Loucy (cell line): ENCODE results near the gene COPS2.

Source experiments
- H2AFZ ChIP-seq: fragments of 200-600 bp; sonication (generic); 2 replicates; pipeline ENCODE4 v1.6.0; 2016; ENCODE audit warnings: antibody characterized with exemption, mild to moderate bottlenecking, low read length, moderate library complexity
- H3F3A ChIP-seq: fragments of 200-600 bp; 2 replicates; pipeline ENCODE4 v1.6.0; 2016; ENCODE audit warnings: antibody characterized with exemption, low read depth, mild to moderate bottlenecking
- H3K27me3 ChIP-seq: fragments of 200-600 bp; sonication (generic); 2 replicates; pipeline ENCODE4 v1.6.1; 2014; ENCODE audit warnings: low read length, mild to moderate bottlenecking; ENCODE audit not compliant: insufficient read depth, poor library complexity, severe bottlenecking
- H3K36me3 ChIP-seq: fragments of 200-600 bp; sonication (generic); 2 replicates; pipeline ENCODE4 v1.6.1; 2016; ENCODE audit warnings: low read length; ENCODE audit not compliant: insufficient read depth
- H3K4me1 ChIP-seq: fragments of 200-600 bp; sonication (generic); 2 replicates; pipeline ENCODE4 v1.5.1; 2014; ENCODE audit warnings: low read length, mild to moderate bottlenecking; ENCODE audit not compliant: insufficient read depth, poor library complexity, severe bottlenecking
- H3K4me2 ChIP-seq: fragments of 200-600 bp; sonication (generic); 2 replicates; pipeline ENCODE4 v1.6.0; 2014; ENCODE audit warnings: antibody characterized with exemption, low read length, low read depth, mild to moderate bottlenecking; ENCODE audit not compliant: poor library complexity, severe bottlenecking
- H3K4me3 ChIP-seq: fragments of 200-600 bp; sonication (generic); 2 replicates; pipeline ENCODE4 v1.5.1; 2014; ENCODE audit warnings: low read length, mild to moderate bottlenecking, mixed read lengths; ENCODE audit not compliant: poor library complexity, severe bottlenecking
- H3K79me2 ChIP-seq: fragments of 200-600 bp; sonication (generic); 2 replicates; pipeline ENCODE4 v1.6.1; 2014; ENCODE audit warnings: low read length; ENCODE audit not compliant: insufficient read depth
- H3K9ac ChIP-seq: fragments of 200-600 bp; sonication (generic); 2 replicates; pipeline ENCODE4 v1.6.0; 2014; ENCODE audit warnings: mild to moderate bottlenecking, low read depth, low read length, moderate library complexity; ENCODE audit not compliant: poor library complexity, severe bottlenecking
- H3K9me2 ChIP-seq: fragments of 200-600 bp; sonication (generic); replicated peaks from 2 replicates; pipeline ENCODE4 v1.6.1; 2016; ENCODE audit warnings: low read depth, low read length, mixed read lengths
- H3K9me3 ChIP-seq: fragments of 200-600 bp; sonication (generic); 2 replicates; pipeline ENCODE4 v1.6.1; 2014; ENCODE audit warnings: mild to moderate bottlenecking, antibody characterized with exemption, low read length, low read depth; ENCODE audit not compliant: insufficient read depth
- H4K20me1 ChIP-seq: fragments of 200-600 bp; sonication (generic); 2 replicates; pipeline ENCODE4 v1.6.0; 2014; ENCODE audit warnings: antibody characterized with exemption, low read length, mild to moderate bottlenecking; ENCODE audit not compliant: insufficient read depth, poor library complexity, severe bottlenecking
- CTCF ChIP-seq: fragments of 200-600 bp; sonication (generic); conservative IDR thresholded peaks from 2 replicates; pipeline ENCODE4 v1.5.1; 2014; ENCODE audit warnings: mild to moderate bottlenecking, antibody characterized with exemption, low read length
- EZH2phosphoT487 ChIP-seq: fragments of 200-600 bp; IDR thresholded peaks from 2 replicates; pipeline ENCODE4 v1.6.1; 2018; ENCODE audit warnings: antibody characterized with exemption, mild to moderate bottlenecking, moderate library complexity, borderline replicate concordance

Gene COPS2

GRCh38 chr15:49094923-49095322 is 60.5 kb downstream of the COPS2 start:
- Histone ChIP-seq H4K20me1 (no peaks in the 10 kb centered on the region), H3K9me2 (no peaks in the 10 kb centered on the region), H3K27me3 (no peaks in the 10 kb centered on the region), H2AFZ (no peak overlapping the region), H3K4me3 (no peak overlapping the region), H3K79me2 (no peaks in the 10 kb centered on the region), H3K9me3 (no peaks in the 10 kb centered on the region), H3K4me2 (no peak overlapping the region), H3K4me1 (no peaks in the 10 kb centered on the region), H3F3A (no peaks in the 10 kb centered on the region), H3K36me3 (no peaks in the 10 kb centered on the region), H3K9ac (no peak overlapping the region)
- TF ChIP-seq EZH2phosphoT487 (no peak), CTCF (no peak)

- no peaks in the 10 kb centered on the region for H3K79me2 ChIP-seq
- H3K4me2 ChIP-seq, result no peak overlapping the region
- no peaks in the 10 kb centered on the region for H4K20me1 ChIP-seq
- TF ChIP-seq EZH2phosphoT487, result no peak
- TF ChIP-seq CTCF, result no peak
- H3K4me1 ChIP-seq, result no peaks in the 10 kb centered on the region
- no peak overlapping the region for H2AFZ ChIP-seq
- no peak overlapping the region for H3K9ac ChIP-seq
- H3K27me3 ChIP-seq, result no peaks in the 10 kb centered on the region
- no peaks in the 10 kb centered on the region for H3K36me3 ChIP-seq
- no peaks in the 10 kb centered on the region for H3K9me3 ChIP-seq
- H3K9me2 ChIP-seq, result no peaks in the 10 kb centered on the region
- no peaks in the 10 kb centered on the region for H3F3A ChIP-seq
- no peak overlapping the region for H3K4me3 ChIP-seq
Measured at GRCh38 chr15:49093252-49094105, 61.9 kb downstream of the COPS2 start.

- Histone ChIP-seq H4K20me1 (no peaks in the 10 kb centered on the region), H3K4me2 (no peak overlapping the region), H3K9ac (no peak overlapping the region), H3K79me2 (no peaks in the 10 kb centered on the region), H3K9me3 (no peaks in the 10 kb centered on the region), H3F3A (no peaks in the 10 kb centered on the region), H3K36me3 (no peaks in the 10 kb centered on the region), H3K27me3 (no peaks in the 10 kb centered on the region), H3K4me3 (no peak overlapping the region), H3K9me2 (no peaks in the 10 kb centered on the region), H2AFZ (no peak overlapping the region), H3K4me1 (no peaks in the 10 kb centered on the region)
- TF ChIP-seq CTCF, result no peak
- no peak for TF ChIP-seq EZH2phosphoT487
Measured at GRCh38 chr15:49088996-49089395, 66.4 kb downstream of the COPS2 start.
